ENCODE measurements around the gene MCUB. TPM values are rescaled to one million over a fixed set of nuclear protein-coding genes. Genes with fewer than 3 reads are reported as not detected.
A peak's percentile ranks its signal among the peaks of the same experiment; 100 is the strongest.

The MCUB gene
- total RNA-seq, 3 donors from 2014 or later (not counting 1 experiment from before 2014, with no cell fraction given): 25.1 to 35.8 (median 31.1) TPM

DNA sequence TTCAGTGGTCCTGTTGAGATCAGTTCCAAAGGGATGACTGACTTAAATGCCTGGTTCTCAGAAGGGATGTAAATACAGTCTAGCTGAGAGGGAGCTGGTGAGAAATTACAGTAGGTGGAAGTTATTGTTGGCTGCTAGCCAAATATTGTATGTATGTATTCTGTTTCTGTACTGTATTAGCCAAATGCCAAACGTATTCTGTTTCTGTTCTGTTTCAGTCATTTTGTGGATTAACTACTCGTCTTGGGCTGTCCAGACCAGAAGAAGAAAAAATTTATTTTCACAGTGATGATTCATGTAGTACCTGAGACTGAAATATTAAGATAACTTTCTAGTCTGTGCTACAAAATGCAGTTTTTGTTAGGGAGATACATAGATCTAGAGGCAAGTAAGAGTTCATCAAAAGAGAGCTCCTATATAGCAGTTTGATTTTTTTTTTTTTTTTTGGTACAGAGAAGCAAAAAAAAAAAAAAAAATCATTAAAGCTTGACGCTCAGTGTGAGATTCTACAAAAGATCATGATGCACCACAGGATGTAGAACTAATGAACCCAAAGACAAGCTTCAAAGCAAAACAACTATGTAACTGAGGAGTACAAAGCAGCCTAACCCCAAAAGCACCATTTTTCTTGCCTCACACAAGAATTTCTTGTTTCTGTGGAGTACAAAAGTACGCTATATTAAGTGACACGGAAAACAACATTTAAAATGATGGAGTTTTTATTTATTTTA, 88.4 kb downstream of the MCUB start:
- Mint-ChIP-seq H3K36me3 (peaks cover 15% of the 10 kb centered on the region), H3K4me1 (peaks cover 21 to 41% of the 10 kb centered on the region in 2 donors), H3K27me3 (ENCODE audit: low read depth in 2 of 2) (no peaks in the 10 kb centered on the region), H3K27ac (peak overlapping the region; percentile 41 to 62), H3K4me3 (peak overlapping the region; percentile 43), H3K9me3 (peaks cover 3 to 4% of the 10 kb centered on the region in 2 donors)
- WGBS (ENCODE audit: insufficient coverage): 42% methylated on average over 3 of the region's 5 CpGs
- peak in 1 of 2 donors; percentile 84 for DNase-seq
- no peak overlapping the region for H3K4me3 ChIP-seq (ENCODE audit: low read length)
- H3K36me3 ChIP-seq (ENCODE audit: control insufficient read depth, insufficient read depth, low read length): peaks cover 3% of the 10 kb centered on the region
- TF ChIP-seq, protein P1, sequence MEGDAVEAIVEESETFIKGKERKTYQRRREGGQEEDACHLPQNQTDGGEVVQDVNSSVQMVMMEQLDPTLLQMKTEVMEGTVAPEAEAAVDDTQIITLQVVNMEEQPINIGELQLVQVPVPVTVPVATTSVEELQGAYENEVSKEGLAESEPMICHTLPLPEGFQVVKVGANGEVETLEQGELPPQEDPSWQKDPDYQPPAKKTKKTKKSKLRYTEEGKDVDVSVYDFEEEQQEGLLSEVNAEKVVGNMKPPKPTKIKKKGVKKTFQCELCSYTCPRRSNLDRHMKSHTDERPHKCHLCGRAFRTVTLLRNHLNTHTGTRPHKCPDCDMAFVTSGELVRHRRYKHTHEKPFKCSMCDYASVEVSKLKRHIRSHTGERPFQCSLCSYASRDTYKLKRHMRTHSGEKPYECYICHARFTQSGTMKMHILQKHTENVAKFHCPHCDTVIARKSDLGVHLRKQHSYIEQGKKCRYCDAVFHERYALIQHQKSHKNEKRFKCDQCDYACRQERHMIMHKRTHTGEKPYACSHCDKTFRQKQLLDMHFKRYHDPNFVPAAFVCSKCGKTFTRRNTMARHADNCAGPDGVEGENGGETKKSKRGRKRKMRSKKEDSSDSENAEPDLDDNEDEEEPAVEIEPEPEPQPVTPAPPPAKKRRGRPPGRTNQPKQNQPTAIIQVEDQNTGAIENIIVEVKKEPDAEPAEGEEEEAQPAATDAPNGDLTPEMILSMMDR (IDR thresholded peaks at IDR 0.05): no peak
- H3K27ac ChIP-seq (ENCODE audit: low read length): peak overlapping the region; percentile 33
- H3K27me3 ChIP-seq (ENCODE audit: control insufficient read depth, insufficient read depth, low read length): no peaks in the 10 kb centered on the region
- H3K9me3 ChIP-seq (ENCODE audit: control insufficient read depth, insufficient read depth, low read length): peaks cover 10% of the 10 kb centered on the region
- intact Hi-C loops (cut with micrococcal nuclease): no loop called here
- ATAC-seq: peak; percentile 70 to 76 (median 73)
- peaks cover 4% of the 10 kb centered on the region for H3K4me1 ChIP-seq (ENCODE audit: control insufficient read depth, insufficient read depth, low read length)

DNA sequence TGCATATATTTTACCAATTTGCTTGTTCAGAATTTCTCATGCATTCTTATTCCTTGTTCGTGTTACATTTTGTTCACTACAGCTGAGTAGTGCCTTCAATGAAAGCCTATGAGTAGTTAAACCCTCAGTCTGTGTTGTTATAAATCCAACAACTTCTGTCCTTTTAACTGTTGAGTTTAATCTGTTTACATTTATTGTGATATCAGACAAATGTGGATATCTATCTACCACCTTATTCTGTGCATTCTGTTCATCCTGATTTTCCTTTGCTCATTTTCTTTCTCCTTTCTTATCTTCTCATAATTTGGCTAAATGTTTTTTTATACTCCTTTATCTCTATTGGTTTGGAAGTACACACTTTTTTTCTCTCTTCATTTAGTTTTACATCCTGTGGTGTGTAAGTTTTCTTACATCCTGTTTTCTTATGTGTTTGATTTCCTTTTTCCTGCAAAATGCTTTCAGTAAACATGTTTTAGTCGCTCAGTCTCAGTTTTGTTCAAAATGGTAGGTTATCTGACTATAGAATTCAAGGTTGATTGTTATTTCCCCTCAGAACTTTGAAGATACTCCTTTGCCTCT, 89.0 kb downstream of the MCUB start:
- ATAC-seq (peak in 1 of 3 donors; percentile 7), DNase-seq (peak in 1 of 2 donors; percentile 42)
- H3K9me3 ChIP-seq (ENCODE audit: control insufficient read depth, insufficient read depth, low read length): peaks cover 10% of the 10 kb centered on the region
- intact Hi-C loops (cut with micrococcal nuclease): no loop called here
- no peak overlapping the region for H3K27ac ChIP-seq (ENCODE audit: low read length)
- Mint-ChIP-seq H3K27ac (peak overlapping the region; percentile 41 to 62), H3K36me3 (peaks cover 15% of the 10 kb centered on the region), H3K4me1 (peaks cover 21 to 41% of the 10 kb centered on the region in 2 donors), H3K4me3 (peak overlapping the region; percentile 45), H3K9me3 (peaks cover 3 to 4% of the 10 kb centered on the region in 2 donors), H3K27me3 (ENCODE audit: low read depth in 2 of 2) (no peaks in the 10 kb centered on the region)
- H3K4me3 ChIP-seq (ENCODE audit: low read length): no peak overlapping the region
- WGBS (ENCODE audit: insufficient coverage): 83% methylated on average over 1 of the region's 2 CpGs
- peaks cover 3% of the 10 kb centered on the region for H3K36me3 ChIP-seq (ENCODE audit: control insufficient read depth, insufficient read depth, low read length)
- TF ChIP-seq, protein P1 (IDR thresholded peaks at IDR 0.05): no peak
- H3K27me3 ChIP-seq (ENCODE audit: control insufficient read depth, insufficient read depth, low read length): no peaks in the 10 kb centered on the region
- H3K4me1 ChIP-seq (ENCODE audit: control insufficient read depth, insufficient read depth, low read length): peaks cover 4% of the 10 kb centered on the region

DNA sequence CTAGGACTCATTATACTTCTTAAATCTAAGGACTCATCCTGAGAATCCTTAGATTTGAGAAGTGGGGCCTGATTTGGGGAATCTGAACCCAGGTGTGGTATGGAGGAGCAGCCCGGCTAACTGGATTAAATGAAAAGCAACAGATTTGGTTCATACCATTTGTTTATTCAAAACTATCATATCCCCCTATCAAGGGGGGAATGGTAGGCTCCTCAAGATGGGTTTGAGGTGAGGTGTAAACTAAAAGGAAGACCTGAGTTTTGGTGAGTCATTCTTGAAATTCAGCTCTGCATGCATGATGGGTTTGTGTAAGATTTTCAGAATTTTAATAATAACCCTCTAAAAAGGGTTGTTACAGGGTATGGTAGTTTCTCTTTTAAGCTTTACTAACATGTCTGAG, 89.8 kb downstream of the MCUB start:
- Mint-ChIP-seq H3K27ac (peak overlapping the region; percentile 41 to 62), H3K36me3 (peaks cover 15% of the 10 kb centered on the region), H3K27me3 (ENCODE audit: low read depth in 2 of 2) (no peaks in the 10 kb centered on the region), H3K4me1 (peaks cover 21 to 41% of the 10 kb centered on the region in 2 donors), H3K4me3 (no peak overlapping the region), H3K9me3 (peaks cover 3 to 4% of the 10 kb centered on the region in 2 donors)
- TF ChIP-seq, protein P1 (IDR thresholded peaks at IDR 0.05): no peak
- H3K36me3 ChIP-seq (ENCODE audit: control insufficient read depth, insufficient read depth, low read length): peaks cover 3% of the 10 kb centered on the region
- H3K27me3 ChIP-seq (ENCODE audit: control insufficient read depth, insufficient read depth, low read length): no peaks in the 10 kb centered on the region
- H3K27ac ChIP-seq (ENCODE audit: low read length): no peak overlapping the region
- intact Hi-C loops (cut with micrococcal nuclease): no loop called here
- H3K9me3 ChIP-seq (ENCODE audit: control insufficient read depth, insufficient read depth, low read length): peaks cover 10% of the 10 kb centered on the region
- no peak overlapping the region for H3K4me3 ChIP-seq (ENCODE audit: low read length)
- ATAC-seq (peak in 1 of 3 donors; percentile 47), DNase-seq (peak in 1 of 2 donors; percentile 47)
- no CpG with 5 or more reads among the region's 1 CpG for WGBS (ENCODE audit: insufficient coverage)
- H3K4me1 ChIP-seq (ENCODE audit: control insufficient read depth, insufficient read depth, low read length): peaks cover 4% of the 10 kb centered on the region

All from natural killer cell (primary cell).